Activated CD8-positive, alpha-beta memory T cell treated with anti-CD3 and anti-CD28 coated beads for 36 hours (primary cell): Measurements from ENCODE around the gene DGKD. TPM values are rescaled to one million over a fixed set of nuclear protein-coding genes. Genes with fewer than 3 reads are reported as not detected.
"Not testable (repeated sequence)": the region's sequence is repeated elsewhere in the genome, so short reads cannot be mapped to it uniquely, and the experiment has no call there.

ENCODE experiments used
- CTCF ChIA-PET: fragments of 350-600 bp; sonication (Branson Sonifier 250); formaldehyde crosslinking; loops from one replicate; lab custom pipeline; 2021; ENCODE audit warnings: antibody characterized with exemption; lab: Charles Lee
- POLR2A ChIA-PET: fragments of 350-600 bp; sonication (Branson Sonifier 250); formaldehyde crosslinking; loops from one replicate; lab custom pipeline; 2021; ENCODE audit warnings: antibody characterized with exemption; lab: Charles Lee
- total RNA-seq, 2 experiments: library from RNA; stranded (reverse); gene quantifications; one replicate each; pipeline ENCODE4 v1.2.3, GENCODE V29; 2021

Gene DGKD
- total RNA-seq, 2 experiments from 2014 or later, result 49.5 to 58.8 TPM

GRCh38 chr2:233332125-233332524 lies 22.2 kb upstream of the DGKD start:
- ChIA-PET POLR2A (no interaction called here), CTCF (interaction anchor here (0.6 to 1.3 kb wide), 4 partner anchors 13 to 132 kb away, joined by 3 to 5 read pairs (median 4); no protein-coding TSS in a partner anchor)

GRCh38 chr2:233334915-233335314 lies 19.4 kb upstream of the DGKD start:
- ChIA-PET CTCF (no interaction called here), POLR2A (no interaction called here)

- POLR2A ChIA-PET, CTCF ChIA-PET: not testable (repeated sequence)
These were observed 18.2 kb upstream of the DGKD start for GRCh38 chr2:233336091-233336490.

GRCh38 chr2:233336541-233336940 lies 17.8 kb upstream of the DGKD start:
- ChIA-PET POLR2A (no interaction called here), CTCF (no interaction called here)

- POLR2A ChIA-PET, result no interaction called here
- CTCF ChIA-PET, result interaction anchor here (1.0 kb wide), 1 partner anchor 16 kb away, joined by 4 read pairs; the partner anchor contains the start of gene DGKD
These were observed 16.2 kb upstream of the DGKD start for GRCh38 chr2:233338046-233338445.

GRCh38 chr2:233338812-233339368 lies 15.4 kb upstream of the DGKD start:
- ChIA-PET POLR2A (no interaction called here), CTCF (no interaction called here)

- ChIA-PET CTCF (no interaction called here), POLR2A (no interaction called here)
These were observed 14.9 kb upstream of the DGKD start for GRCh38 chr2:233339427-233339826.

GRCh38 chr2:233341296-233341695 lies 13.0 kb upstream of the DGKD start:
- ChIA-PET CTCF (interaction anchor here (0.6 kb wide), 1 partner anchor 11 kb away, joined by 3 read pairs; no protein-coding TSS in a partner anchor), POLR2A (no interaction called here)

GRCh38 chr2:233342301-233342700 lies 12.0 kb upstream of the DGKD start:
- POLR2A ChIA-PET, result no interaction called here
- CTCF ChIA-PET, result interaction anchor here (0.9 kb wide), 1 partner anchor 62 kb away, joined by 5 read pairs; no protein-coding TSS in a partner anchor

GRCh38 chr2:233343171-233343705 lies 11.1 kb upstream of the DGKD start:
- ChIA-PET CTCF (no interaction called here), POLR2A (interaction anchor here (0.6 kb wide), 2 partner anchors 198 to 200 kb away, joined by 4 to 8 read pairs; no protein-coding TSS in a partner anchor)

GRCh38 chr2:233346376-233346775 lies 7.9 kb upstream of the DGKD start:
- ChIA-PET CTCF (no interaction called here), POLR2A (no interaction called here)

- POLR2A ChIA-PET, result no interaction called here
These were observed 7.4 kb upstream of the DGKD start for GRCh38 chr2:233346930-233347329.

GRCh38 chr2:233349005-233349998 lies 5.0 kb upstream of the DGKD start:
- POLR2A ChIA-PET, result no interaction called here
- CTCF ChIA-PET, result no interaction called here

More at GRCh38 chr2:233346930-233347329, 7.4 kb upstream of the DGKD start:
- CTCF ChIA-PET, result no interaction called here

- CTCF ChIA-PET, result interaction anchor here (0.7 kb wide), 1 partner anchor 641 kb away, joined by 3 read pairs; no protein-coding TSS in a partner anchor
- POLR2A ChIA-PET, result interaction anchor here (0.7 to 0.9 kb wide), 2 partner anchors 34 to 78 kb away, joined by 3 to 4 read pairs; no protein-coding TSS in a partner anchor
These were observed 3.6 kb upstream of the DGKD start for GRCh38 chr2:233350708-233351107.

- POLR2A ChIA-PET, result no interaction called here
- CTCF ChIA-PET, result interaction anchor here (0.8 to 1.0 kb wide), 2 partner anchors 77 to 93 kb away, joined by 3 read pairs; no protein-coding TSS in a partner anchor
These were observed 2.9 kb upstream of the DGKD start for GRCh38 chr2:233351423-233351822.

GRCh38 chr2:233352141-233352842 lies 2.0 kb upstream of the DGKD start:
- ChIA-PET POLR2A (no interaction called here), CTCF (interaction anchor here (0.8 to 1.0 kb wide), 2 partner anchors 78 to 92 kb away, joined by 3 read pairs; no protein-coding TSS in a partner anchor)

- POLR2A ChIA-PET, result no interaction called here
- CTCF ChIA-PET, result interaction anchor here (0.8 to 1.4 kb wide), 7 partner anchors 15 to 85 kb away, joined by 3 to 4 read pairs (median 3); no protein-coding TSS in a partner anchor
These were observed 1.1 kb upstream of the DGKD start for GRCh38 chr2:233353101-233353768.

GRCh38 chr2:233354500-233354924 lies 218 bp downstream of the DGKD start:
- ChIA-PET POLR2A (no interaction called here), CTCF (interaction anchor here (0.6 to 1.8 kb wide), 7 partner anchors 9 to 89 kb away, joined by 3 to 7 read pairs (median 3); no protein-coding TSS in a partner anchor)
